H9 (cell line): ENCODE data around the gene FRAS1. TPM values are rescaled to one million over a fixed set of nuclear protein-coding genes. Genes with fewer than 3 reads are reported as not detected.

Source experiments
- DNase-seq: peaks from one replicate; pipeline ENCODE4 v3.0.0-alpha.2; 2017
- H2AFZ ChIP-seq: one replicate; pipeline ENCODE4 v1.6.1; 2013; ENCODE audit warnings: mild to moderate bottlenecking, low read length, control low read depth, moderate library complexity
- H2AK5ac ChIP-seq: 2 replicates; pipeline ENCODE4 v1.6.1; 2013; ENCODE audit warnings: low read length, control low read depth, mixed read lengths; ENCODE audit not compliant: insufficient read length
- H2BK120ac ChIP-seq: one replicate; pipeline ENCODE4 v1.6.1; 2013; ENCODE audit warnings: low read depth, mild to moderate bottlenecking, low read length, control low read depth, inconsistent platforms; ENCODE audit not compliant: poor library complexity, severe bottlenecking
- H2BK12ac ChIP-seq: 2 replicates; pipeline ENCODE4 v1.6.1; 2013; ENCODE audit warnings: low read length, control low read depth, mixed read lengths, low read depth; ENCODE audit not compliant: insufficient read length
- H2BK15ac ChIP-seq: 2 replicates; pipeline ENCODE4 v1.6.1; 2013; ENCODE audit warnings: low read depth, low read length, control low read depth
- H2BK20ac ChIP-seq: one replicate; pipeline ENCODE4 v1.6.1; 2013; ENCODE audit warnings: low read depth, mild to moderate bottlenecking, low read length, control low read depth, inconsistent platforms; ENCODE audit not compliant: poor library complexity, severe bottlenecking
- H2BK5ac ChIP-seq: 2 replicates; pipeline ENCODE4 v1.6.1; 2013; ENCODE audit warnings: low read length, control low read depth, mixed read lengths; ENCODE audit not compliant: insufficient read length
- H3K14ac ChIP-seq: 2 replicates; pipeline ENCODE4 v1.6.1; 2013; ENCODE audit warnings: low read length, control low read depth; ENCODE audit not compliant: insufficient read depth
- H3K18ac ChIP-seq: 2 replicates; pipeline ENCODE4 v1.6.1; 2013; ENCODE audit warnings: low read depth, mild to moderate bottlenecking, mixed read lengths, low read length, control low read depth; ENCODE audit not compliant: insufficient read length
- H3K23ac ChIP-seq: 2 replicates; pipeline ENCODE4 v1.6.1; 2013; ENCODE audit warnings: low read length, control low read depth, mixed read lengths, low read depth; ENCODE audit not compliant: insufficient read length
- H3K23me2 ChIP-seq: 2 replicates; pipeline ENCODE4 v1.6.1; 2013; ENCODE audit warnings: low read depth, mild to moderate bottlenecking, mixed read lengths, low read length, control low read depth; ENCODE audit not compliant: insufficient read length, poor library complexity, severe bottlenecking
- H3K27ac ChIP-seq: 2 replicates; pipeline ENCODE4 v1.5.1; 2013; ENCODE audit warnings: low read length, control low read depth, mixed read lengths, low read depth; ENCODE audit not compliant: insufficient read length
- H3K27me3 ChIP-seq: 2 replicates; pipeline ENCODE4 v1.6.1; 2013; ENCODE audit warnings: low read length, control low read depth, inconsistent platforms; ENCODE audit not compliant: insufficient read depth
- H3K4ac ChIP-seq: 2 replicates; pipeline ENCODE4 v1.6.1; 2013; ENCODE audit warnings: low read depth, mild to moderate bottlenecking, control low read depth, inconsistent platforms, low read length, moderate library complexity
- H3K4me1 ChIP-seq: 2 replicates; pipeline ENCODE4 v1.6.1; 2013; ENCODE audit warnings: low read length, control low read depth, inconsistent platforms; ENCODE audit not compliant: insufficient read depth
- H3K4me2 ChIP-seq: 2 replicates; pipeline ENCODE4 v1.6.1; 2013; ENCODE audit warnings: low read length, control low read depth, mixed read lengths; ENCODE audit not compliant: insufficient read length, insufficient read depth
- H3K56ac ChIP-seq: 2 replicates; pipeline ENCODE4 v1.6.1; 2013; ENCODE audit warnings: low read depth, mild to moderate bottlenecking, mixed read lengths, low read length, control low read depth; ENCODE audit not compliant: insufficient read length
- H3K79me1 ChIP-seq: 2 replicates; pipeline ENCODE4 v1.6.1; 2013; ENCODE audit warnings: low read depth, mild to moderate bottlenecking, moderate library complexity, low read length, control low read depth, inconsistent platforms; ENCODE audit not compliant: insufficient read depth, poor library complexity, severe bottlenecking
- H3K79me2 ChIP-seq: 2 replicates; pipeline ENCODE4 v1.6.1; 2013; ENCODE audit warnings: low read length, control low read depth, inconsistent platforms; ENCODE audit not compliant: insufficient read depth
- H3K9ac ChIP-seq: 2 replicates; pipeline ENCODE4 v1.6.1; 2013; ENCODE audit warnings: low read length, control low read depth, mixed read lengths; ENCODE audit not compliant: insufficient read length; ENCODE audit errors: extremely low read depth
- H3K9me3 ChIP-seq: one replicate; pipeline ENCODE4 v1.6.1; 2013; ENCODE audit warnings: low read depth, low read length, inconsistent platforms; ENCODE audit not compliant: control insufficient read depth
- H3T11ph ChIP-seq: one replicate; pipeline ENCODE4 v1.6.1; 2013; ENCODE audit warnings: mild to moderate bottlenecking, low read length, control low read depth, inconsistent platforms
- H4K20me1 ChIP-seq: one replicate; pipeline ENCODE4 v1.6.1; 2013; ENCODE audit not compliant: control insufficient read depth, insufficient read length, insufficient read depth
- H4K5ac ChIP-seq: 2 replicates; pipeline ENCODE4 v1.6.1; 2013; ENCODE audit warnings: low read depth, mild to moderate bottlenecking, mixed read lengths, low read length, control low read depth; ENCODE audit not compliant: insufficient read length
- H4K8ac ChIP-seq: replicated peaks from 2 replicates; pipeline ENCODE4 v1.6.1; 2013; ENCODE audit warnings: low read length, control low read depth, mixed read lengths, low read depth; ENCODE audit not compliant: insufficient read length
- H4K91ac ChIP-seq: 2 replicates; pipeline ENCODE4 v1.6.1; 2013; ENCODE audit warnings: low read depth, mild to moderate bottlenecking, moderate library complexity, mixed read lengths, low read length, control low read depth; ENCODE audit not compliant: insufficient read length
- H3K27ac Mint-ChIP-seq, 3 experiments: 2 replicates in 2 of 3; 3 replicates in 1 of 3; pipeline ENCODE4 v1.8.0; 2020 to 2021; ENCODE audit warnings: mixed read lengths in 3 of 3, mild to moderate bottlenecking in 1 of 3, moderate library complexity in 1 of 3
- H3K27me3 Mint-ChIP-seq: 2 replicates; pipeline ENCODE4 v1.8.0; 2021; ENCODE audit warnings: low read depth, mild to moderate bottlenecking, moderate library complexity, mixed read lengths
- H3K36me3 Mint-ChIP-seq, 3 experiments: 2 replicates in 2 of 3; 3 replicates in 1 of 3; pipeline ENCODE4 v1.8.0; 2020 to 2021; ENCODE audit warnings: low read depth in 3 of 3, mixed read lengths in 3 of 3; ENCODE audit not compliant: insufficient read depth in 1 of 3
- H3K4me1 Mint-ChIP-seq, 2 experiments: 2 replicates each; pipeline ENCODE4 v1.8.0; 2020; ENCODE audit warnings: mixed read lengths in 2 of 2
- H3K4me3 Mint-ChIP-seq, 2 experiments: 2 replicates in 1 of 2; 3 replicates in 1 of 2; pipeline ENCODE4 v1.8.0; 2020 to 2021; ENCODE audit warnings: mild to moderate bottlenecking in 2 of 2, mixed read lengths in 2 of 2, moderate library complexity in 1 of 2
- H3K9me3 Mint-ChIP-seq, 2 experiments: 2 replicates in 1 of 2; 3 replicates in 1 of 2; pipeline ENCODE4 v1.8.0; 2020; ENCODE audit warnings: mild to moderate bottlenecking in 2 of 2, mixed read lengths in 2 of 2, moderate library complexity in 1 of 2
- CTCF ChIP-seq: fragments of 200-600 bp; sonication (generic); conservative IDR thresholded peaks from 3 replicates; pipeline ENCODE4 v1.8.0; 2021; ENCODE audit warnings: antibody characterized with exemption, mild to moderate bottlenecking
- WGBS: extraction: QIAGEN DNeasy Blood & Tissue Kit; methylation state at CpG from one replicate; pipeline ENCODE4 v1.1.7; 2013; ENCODE audit warnings: missing lambda C conversion rate, low lambda C conversion rate, mixed read lengths; ENCODE audit not compliant: insufficient read length; ENCODE audit errors: extremely low coverage; 5-methylcytosine and 5-hydroxymethylcytosine counted together
- total RNA-seq: library from RNA; stranded (reverse); gene quantifications from 2 replicates; pipeline ENCODE4 v1.2.1, GENCODE V29; 2021

FRAS1 gene
- total RNA-seq, 1 experiment from 2014 or later: 58.5 TPM

- Histone ChIP-seq H4K20me1 (no peaks in the 10 kb centered on the region), H3T11ph (no peak overlapping the region), H3K14ac (no peak overlapping the region), H2BK120ac (no peak overlapping the region), H3K9ac (no peak overlapping the region), H3K27me3 (no peaks in the 10 kb centered on the region), H3K4me1 (no peaks in the 10 kb centered on the region), H3K79me1 (no peaks in the 10 kb centered on the region), H2BK5ac (no peak overlapping the region), H3K79me2 (no peaks in the 10 kb centered on the region), H2AK5ac (no peak overlapping the region), H2BK20ac (no peak overlapping the region), H4K91ac (no peak overlapping the region), H4K8ac (no peak overlapping the region), H2BK15ac (no peak overlapping the region), H3K56ac (no peak overlapping the region), H3K23me2 (no peaks in the 10 kb centered on the region), H2BK12ac (no peak overlapping the region), H3K18ac (no peak overlapping the region), H2AFZ (no peak overlapping the region), H4K5ac (no peak overlapping the region), H3K9me3 (no peaks in the 10 kb centered on the region), H3K4ac (no peak overlapping the region), H3K4me2 (no peak overlapping the region), H3K23ac (no peak overlapping the region), H3K27ac (no peak overlapping the region)
- H3K9me3 Mint-ChIP-seq: no peaks in the 10 kb centered on the region
- no peak for DNase-seq
- H3K27ac Mint-ChIP-seq: no peak overlapping the region
- H3K4me3 Mint-ChIP-seq: no peak overlapping the region
- TF ChIP-seq CTCF: no peak
- no peaks in the 10 kb centered on the region for H3K36me3 Mint-ChIP-seq
- peaks cover 4 to 17% of the 10 kb centered on the region in 2 experiments for H3K4me1 Mint-ChIP-seq
- no CpG with 5 or more reads among the region's 3 CpGs for WGBS
- no peaks in the 10 kb centered on the region for H3K27me3 Mint-ChIP-seq
Observed at GRCh38 chr4:78047366-78047765, 9.8 kb upstream of the FRAS1 start.
